HG02885 (cell line): ENCODE data around the gene MBOAT2.
"Not testable (repeated sequence)": the region's sequence is repeated elsewhere in the genome, so short reads cannot be mapped to it uniquely, and the experiment has no call there.

ENCODE experiments used
- ATAC-seq: cut with Tn5 transposase; IDR thresholded peaks from one replicate; pipeline ENCODE4 v1.9.1; 2021; ENCODE audit warnings: mild to moderate bottlenecking; ENCODE audit not compliant: unreplicated experiment, poor library complexity

MBOAT2 gene

DNA sequence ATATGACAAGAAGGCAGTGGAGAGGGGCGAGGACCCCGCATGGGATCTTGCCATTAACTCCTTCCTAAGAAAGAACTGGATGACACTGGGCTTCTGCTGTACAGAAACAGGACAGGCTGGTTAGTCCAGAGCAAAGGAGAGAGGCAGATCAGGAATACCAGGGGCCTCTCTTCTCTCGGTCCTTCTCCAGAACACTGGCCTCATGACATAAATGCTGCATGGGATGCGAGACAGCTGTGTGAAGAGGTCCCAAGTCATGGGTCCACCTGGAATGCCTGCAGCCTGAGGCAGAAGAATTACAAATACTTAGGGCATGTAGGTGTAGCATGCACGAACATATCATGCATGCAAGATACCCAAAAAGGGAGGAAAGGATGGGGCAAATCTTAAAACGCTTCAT lies 9.1 kb downstream of the MBOAT2 start:
- ATAC-seq, result no peak

DNA sequence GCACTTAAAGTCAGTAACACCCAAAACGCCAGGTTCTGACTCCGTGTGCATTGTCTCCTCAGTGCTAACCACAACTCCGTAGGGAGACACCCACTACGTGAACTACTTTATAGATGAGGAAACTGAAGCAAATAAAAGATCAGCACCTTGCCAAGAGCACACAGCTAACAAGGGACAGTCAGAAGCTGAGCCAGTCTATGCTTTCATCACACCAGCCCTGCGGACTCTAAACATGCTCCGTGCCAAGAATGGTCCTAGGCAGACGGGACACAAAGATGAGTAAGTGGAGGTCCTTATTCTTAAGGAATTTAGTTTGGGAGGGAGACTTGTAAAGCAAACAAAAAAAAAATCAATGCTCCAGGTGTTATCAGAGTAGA lies 9.6 kb downstream of the MBOAT2 start:
- no peak for ATAC-seq

DNA sequence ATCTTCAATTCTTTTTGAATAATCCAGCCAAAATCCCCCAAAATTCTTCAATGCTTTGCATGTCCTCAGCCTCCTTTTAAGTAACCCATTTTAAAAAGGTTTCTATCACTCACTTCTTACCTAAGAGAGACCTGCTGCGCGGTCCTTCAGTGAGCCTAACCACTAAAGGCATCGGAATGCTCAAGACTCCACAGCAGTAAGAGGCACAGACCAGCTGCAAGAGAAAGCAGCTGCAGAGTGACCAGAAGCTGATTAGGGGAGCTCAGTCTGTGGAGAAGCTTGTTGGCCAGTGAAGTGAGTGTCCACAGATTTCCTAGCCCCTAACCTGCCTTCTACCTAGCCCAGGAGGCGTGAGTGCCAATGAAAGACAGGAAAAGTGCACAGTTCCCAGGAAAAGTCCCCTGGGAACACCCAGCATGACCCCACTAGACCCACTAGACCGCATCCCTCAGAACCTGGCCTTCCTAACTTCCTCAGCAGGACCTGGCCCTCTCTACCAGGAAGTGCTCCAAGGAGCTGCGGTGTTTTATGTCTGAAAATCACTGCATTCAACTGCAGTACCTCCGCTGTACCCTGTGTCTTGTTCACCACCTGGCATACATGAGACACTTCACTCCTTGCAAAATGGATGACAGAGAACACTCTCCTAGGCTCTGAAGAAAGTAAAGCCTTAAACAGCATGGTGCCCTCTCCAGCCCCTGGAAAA lies 10.1 kb downstream of the MBOAT2 start:
- ATAC-seq, result no peak

DNA sequence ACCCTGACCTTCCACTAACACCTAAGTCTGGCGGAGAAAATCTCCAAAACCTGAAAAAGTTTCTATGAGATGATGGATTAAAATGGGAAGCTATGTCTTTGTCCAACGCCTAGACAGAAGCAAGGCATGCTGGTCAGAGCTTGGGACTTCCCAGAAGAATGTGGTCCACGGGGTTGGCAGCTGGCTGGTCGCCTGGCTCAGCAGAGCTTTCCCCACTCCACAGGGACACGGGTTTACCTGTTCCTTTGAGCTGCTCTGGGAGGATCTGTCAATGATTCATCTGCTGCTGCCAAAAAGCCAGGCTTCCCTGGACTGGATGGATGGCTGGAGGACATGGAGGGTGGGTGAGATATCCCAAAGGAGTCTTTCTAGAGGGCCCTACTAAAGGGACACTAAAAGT lies 10.8 kb downstream of the MBOAT2 start:
- ATAC-seq, result no peak

DNA sequence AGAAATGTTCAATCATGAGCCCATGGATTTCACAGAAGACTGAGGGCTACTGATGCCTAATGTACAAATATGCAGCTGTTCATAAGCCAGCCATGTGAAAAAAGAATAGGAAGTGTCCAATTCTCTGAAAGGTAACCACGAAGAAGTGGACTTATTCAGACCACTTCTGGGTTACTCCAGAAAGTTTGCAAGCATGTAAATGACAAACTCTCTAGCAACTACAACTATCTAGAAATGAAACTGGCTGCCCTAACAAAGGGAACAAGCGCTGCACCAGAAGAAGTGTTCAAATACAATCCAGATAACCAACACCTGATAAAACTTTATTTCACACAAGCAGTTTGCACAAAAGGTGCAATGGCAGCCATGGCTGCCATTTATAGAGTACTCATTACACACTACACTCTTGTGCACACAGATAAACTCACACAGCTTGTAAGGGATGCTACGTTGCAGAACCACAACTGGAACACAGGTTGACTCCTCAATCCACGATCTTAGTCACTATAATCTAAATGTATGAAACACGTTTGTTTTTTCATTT lies 13.9 kb downstream of the MBOAT2 start:
- no peak for ATAC-seq

DNA sequence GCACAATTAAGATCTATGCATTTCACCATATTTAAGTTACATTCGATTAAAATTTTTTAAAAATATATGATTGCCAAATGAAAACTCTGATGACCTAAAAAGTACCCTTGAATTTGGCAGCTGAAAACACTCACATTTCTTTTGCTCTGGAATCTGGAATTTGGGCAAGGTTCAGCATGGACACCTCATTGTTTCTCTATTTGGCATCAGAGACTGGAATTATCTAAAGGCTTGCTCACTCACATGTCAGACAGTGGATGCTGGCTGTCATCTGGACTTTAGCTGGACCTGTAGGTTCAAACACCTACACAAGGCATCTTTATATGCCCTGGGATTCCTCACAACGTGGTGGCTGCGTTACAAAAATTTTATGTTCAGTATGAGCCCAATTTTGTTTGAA lies 16.1 kb downstream of the MBOAT2 start:
- ATAC-seq, result no peak

DNA sequence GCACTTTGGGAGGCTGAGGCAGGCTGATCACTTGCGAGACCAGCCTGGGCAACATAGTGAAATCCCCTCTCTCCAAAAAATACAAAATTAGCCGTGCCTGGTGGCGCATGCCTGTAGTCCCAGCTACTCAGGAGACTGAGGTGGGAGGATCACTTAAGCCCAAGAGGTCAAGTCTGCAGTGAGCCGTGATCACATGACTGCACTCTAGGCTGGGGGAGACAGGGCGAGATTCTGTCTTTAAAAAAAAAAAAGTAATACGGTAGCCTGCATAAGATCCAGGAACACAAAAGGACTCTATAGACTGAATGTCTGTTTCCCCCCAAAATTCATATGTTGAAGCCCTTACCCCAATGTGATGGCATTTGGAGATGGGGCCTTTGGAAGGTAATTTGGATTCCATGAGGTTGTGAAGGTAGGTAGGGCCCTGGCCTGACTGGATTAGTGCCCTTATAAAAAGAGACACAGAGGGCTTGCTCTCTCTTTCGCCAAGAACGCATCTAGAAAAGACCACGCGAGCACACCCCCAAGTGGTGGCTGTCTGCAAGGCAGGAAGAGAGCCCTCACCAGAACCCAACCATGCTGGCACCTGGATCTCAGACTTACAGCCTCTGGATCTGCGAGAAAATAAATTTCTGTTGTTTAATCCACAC lies 17.0 kb downstream of the MBOAT2 start:
- peak; percentile 37 for ATAC-seq

DNA sequence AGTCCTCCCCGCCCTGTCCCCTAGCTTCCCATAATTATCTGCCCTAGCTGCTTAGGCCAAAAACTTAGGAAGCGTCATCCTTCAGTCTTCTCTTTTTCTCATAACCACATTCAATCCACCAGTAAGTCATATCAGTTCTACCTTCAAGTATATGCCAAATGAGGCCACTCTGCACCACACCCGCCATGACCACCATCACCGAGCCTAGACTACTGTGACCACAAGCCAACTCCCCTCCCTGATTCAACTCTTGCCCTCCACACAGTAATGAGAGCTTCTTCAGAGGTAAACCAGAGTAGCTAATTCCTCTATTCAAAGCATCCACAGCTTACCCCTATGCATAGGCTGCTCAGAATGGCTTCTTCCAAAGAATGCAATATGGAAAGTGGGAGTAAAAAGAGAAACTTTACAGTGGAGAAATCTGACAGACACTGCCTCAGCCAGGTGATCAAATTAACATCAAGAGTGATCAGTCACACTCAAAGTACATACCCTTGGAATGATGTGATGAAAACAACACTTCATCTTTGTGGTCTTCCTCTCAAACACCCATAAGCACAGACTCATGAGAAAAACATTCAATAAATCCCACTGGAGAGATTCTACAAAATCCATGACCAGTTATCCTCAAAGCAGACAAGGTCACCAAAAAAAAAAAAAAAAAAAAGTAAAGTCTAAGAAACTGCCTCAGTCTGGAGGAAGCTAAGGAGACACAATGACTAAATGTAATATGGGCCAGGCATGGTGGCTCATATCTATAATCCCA lies 17.7 kb downstream of the MBOAT2 start:
- ATAC-seq, result no peak

DNA sequence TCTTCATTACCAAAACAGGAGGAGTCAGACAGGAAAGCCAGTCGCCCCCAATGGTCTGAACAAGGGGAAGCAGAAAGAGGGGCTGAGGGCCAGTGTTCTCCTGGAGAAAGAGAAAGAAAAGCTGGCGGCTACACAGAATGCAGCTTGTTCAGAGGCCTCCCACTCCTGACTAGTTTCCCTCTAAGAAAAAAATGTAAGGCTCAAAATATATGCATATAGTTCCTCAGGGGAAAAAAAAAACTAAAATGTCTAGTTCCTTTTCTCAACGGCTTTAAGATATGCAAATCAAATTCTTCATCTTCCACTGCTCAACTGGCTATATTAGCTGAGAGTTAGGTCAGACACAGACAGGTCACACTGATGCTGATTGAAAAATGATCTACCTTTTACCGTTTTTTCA lies 18.6 kb downstream of the MBOAT2 start:
- peak; percentile 39 for ATAC-seq

DNA sequence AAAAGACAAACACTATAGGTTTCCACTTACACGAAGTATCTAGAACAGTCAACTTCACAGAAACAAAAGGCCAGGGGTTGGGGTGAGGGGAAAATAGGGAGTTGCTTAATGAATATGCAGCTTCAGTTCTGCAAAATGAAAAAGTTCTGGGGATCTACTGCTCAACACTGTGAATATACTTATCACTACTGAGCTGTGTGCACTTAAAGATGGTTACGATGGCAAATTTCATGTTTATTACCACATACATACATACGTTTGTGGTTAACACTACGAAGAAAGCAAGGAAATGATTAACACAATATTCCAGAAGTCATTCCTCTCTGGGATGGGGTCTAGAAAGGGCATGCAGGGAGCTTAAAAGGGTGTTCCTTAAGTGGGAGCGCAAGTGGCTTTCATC lies 19.3 kb downstream of the MBOAT2 start:
- ATAC-seq, result peak; percentile 39

DNA sequence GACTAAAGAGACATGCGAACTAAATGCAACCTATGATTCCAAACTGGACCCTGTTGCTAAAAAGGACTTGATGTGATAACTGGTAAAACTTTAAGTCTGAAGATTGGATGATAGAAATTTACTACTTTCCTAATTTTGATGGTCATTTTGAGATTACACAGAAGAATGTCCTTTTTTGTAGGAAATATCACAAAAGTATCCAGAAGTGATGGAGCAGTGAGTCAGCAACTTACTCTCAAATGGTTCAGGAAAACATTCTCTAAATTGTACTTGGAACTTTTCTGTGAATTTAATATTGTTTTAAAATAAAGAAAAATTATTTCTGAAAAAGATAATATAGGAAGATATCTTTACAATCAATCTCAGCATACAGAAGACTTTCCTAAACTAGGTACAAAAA lies 19.9 kb downstream of the MBOAT2 start:
- ATAC-seq, result no peak

DNA sequence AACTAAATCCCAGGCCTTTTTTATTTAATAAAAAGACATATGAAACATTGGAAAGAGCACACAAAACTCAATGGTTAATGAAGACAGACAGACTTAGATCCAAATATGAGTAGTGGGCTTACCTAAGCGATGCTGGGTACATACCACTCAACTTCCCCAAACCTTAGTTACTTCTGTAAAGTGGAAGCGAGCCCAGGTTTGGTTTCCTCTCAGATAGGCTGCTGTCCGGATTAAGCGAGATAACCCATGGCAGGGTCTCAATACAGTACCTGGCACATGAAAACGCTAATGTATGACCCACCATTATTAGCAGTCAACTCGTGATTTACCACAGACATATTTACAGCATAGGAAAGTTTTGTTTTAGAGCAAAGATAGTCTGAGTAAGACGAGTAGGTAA lies 21.6 kb downstream of the MBOAT2 start:
- ATAC-seq, result no peak

DNA sequence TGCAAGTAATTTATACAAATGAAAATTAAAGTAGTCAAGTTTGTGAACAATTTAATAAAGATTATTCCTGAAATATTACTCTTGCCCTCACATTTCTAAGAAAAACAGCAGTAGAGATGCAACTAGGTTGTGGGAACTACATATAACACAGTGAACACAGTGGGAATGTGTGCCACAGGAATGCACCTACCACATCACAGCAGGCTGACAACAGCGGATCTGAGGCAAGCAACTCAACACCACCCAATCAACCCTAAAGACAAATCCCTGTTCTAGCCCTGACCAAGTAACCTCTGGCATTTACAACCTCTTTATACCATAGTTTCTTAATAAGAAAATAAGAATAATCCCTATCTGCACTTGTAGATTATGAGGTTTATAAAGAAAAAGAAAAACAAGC lies 23.4 kb downstream of the MBOAT2 start:
- ATAC-seq, result no peak

DNA sequence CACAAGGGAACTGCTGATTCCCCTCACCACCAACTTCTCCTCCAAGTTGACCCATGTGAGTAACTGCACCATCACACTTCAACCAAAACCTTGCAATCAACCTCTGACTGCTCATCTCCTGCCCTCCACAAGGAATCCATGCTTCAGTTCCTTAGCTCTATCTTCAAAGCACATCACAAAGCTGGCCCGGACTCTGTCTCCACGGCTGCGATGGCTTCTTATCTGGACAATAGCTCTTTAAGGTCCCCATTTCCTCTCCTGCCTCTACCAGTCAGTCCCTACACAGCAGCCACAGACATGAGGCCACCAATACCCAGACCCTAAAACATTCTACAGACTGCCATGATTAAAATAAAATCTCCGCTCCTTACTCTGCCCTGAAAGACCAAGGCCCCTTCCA lies 25.7 kb downstream of the MBOAT2 start:
- ATAC-seq, result no peak

DNA sequence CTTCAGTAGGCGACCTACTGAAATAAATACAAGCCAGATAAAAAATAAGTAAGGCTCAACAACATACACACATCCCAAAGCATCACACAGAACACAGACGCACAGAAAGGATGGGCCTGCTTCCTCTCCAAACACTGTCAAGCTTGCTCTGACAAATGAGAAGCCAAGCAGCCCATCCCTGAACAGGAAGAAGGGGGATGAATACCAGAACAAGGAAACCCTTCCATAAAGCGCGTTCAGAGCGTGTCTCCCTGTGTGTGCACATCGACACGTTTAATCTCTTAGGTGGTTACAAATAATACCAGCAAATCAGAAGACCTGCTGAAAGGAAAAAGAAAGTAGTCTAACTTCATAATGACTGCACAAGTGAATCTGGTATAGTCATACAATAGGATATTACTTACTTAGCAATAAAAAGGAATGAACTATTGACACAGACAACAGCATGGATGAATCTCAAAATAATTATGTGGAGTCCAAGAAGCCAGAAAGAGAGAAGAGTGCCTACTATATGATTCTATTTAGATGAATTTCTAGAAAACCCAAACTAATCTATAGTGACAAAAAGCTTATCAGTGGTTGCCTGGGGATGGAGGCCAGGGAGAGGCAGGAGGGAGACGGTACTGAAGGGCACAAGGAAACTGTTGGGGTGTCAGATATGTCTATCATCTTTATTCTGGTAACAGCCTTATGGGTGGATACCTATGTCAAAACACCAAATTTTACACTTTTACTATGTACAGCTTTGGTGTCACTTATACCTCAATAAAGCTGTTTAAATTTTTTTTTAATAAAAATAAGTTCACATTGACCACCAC lies 26.8 kb downstream of the MBOAT2 start:
- no peak for ATAC-seq

DNA sequence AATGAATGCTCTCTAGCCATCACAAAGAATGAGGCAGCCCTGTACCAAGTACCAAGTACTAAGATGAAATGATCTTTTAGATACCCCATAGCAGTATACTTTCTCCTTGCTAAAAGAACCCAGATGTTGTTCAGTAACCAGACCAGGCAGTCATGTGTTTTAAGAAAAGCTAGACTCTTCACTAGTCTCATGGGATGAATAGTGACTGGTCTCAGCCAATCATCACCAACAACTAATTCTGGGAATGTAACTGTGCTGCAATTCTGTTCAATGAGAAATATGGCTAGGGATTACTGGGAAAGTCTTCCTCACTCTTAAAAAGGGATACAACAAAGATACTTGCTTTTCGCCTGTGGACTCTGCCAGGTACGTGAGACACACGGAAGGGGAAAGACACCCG lies 29.5 kb downstream of the MBOAT2 start:
- ATAC-seq, result no peak

DNA sequence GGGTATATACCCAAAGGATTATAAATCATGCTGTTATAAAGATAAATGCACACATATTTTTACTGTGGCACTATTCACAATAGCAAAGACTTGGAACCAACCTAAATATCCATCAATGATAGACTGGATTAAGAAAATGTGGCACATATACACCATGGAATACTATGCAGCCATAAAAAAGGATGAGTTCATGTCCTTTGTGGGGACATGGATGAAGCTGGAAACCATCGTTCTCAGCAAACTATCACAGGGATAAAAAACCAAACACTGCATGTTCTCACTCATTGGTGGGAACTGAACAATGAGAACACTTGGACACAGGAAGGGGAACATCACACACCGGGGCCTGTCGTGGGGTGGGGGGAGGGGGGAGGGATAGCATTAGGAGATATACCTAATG lies 30.5 kb downstream of the MBOAT2 start:
- ATAC-seq, result not testable (repeated sequence)

DNA sequence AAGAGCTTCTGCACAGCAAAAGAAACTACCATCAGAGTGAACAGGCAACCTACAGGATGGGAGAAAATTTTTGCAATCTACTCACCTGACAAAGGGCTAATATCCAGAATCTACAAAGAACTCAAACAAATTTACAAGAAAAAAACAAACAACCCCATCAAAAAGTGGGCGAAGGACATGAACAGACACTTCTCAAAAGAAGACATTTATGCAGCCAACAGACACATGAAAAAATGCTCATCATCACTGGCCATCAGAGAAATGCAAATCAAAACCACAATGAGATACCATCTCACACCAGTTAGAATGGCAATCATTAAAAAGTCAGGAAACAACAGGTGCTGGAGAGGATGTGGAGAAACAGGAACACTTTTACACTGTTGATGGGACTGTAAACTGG lies 30.9 kb downstream of the MBOAT2 start:
- not testable (repeated sequence) for ATAC-seq

DNA sequence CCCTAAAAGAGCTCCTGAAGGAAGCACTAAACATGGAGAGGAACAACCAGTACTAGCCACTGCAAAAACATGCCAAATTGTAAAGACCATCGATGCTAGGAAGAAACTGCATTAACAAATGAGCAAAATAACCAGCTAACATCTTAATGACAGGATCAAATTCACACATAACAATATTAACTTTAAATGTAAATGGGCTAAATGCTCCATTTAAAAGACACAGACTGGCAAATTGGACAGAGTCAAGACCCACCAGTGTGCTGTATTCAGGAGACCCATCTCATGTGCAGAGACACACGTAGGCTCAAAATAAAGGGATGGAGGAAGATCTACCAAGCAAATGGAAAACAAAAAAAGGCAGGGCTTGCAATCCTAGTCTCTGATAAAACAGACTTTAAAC lies 34.1 kb downstream of the MBOAT2 start:
- not testable (repeated sequence) for ATAC-seq

DNA sequence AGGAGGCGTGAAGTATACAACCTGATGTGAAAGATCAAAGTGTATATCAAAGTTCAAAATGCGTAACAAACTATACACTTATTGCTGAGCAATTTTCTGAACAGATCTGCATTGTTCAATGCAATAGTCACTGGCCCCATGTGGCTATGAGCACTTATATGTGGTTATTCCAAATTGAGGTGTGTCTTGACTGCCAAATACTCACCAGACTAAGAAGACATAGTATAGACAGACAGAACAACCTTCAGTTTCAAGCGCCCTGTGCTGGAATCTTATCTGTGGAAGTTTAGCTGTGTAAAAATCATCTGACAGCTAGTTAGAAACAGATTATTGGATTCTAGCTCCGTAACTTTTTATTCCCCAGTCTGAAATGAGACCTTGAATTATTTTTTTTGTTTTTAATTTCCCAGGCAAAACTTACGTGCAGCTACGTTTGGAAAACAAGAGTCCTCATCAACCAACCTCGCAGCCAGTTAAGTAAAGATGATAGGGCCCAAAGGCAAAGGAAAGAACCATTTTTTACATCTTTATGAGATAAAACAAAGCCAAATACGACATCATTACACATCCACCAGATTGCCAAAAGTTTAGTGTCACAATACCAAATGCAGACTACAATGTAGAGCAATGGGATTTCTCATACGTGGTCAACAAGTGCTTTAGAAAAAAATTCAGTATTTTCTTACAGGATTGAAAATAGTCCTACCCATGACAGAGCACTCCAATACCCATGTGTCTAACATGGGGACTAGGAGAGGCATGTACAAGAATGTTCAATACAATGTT lies 37.2 kb downstream of the MBOAT2 start:
- ATAC-seq, result no peak
